HL-60/S4 treated with phorbol 12-myristate 13-acetate at 8.2 ng/mL for 4 days and 3 days (cell line): ENCODE measurements around the gene CSNK1G3.

Source experiments
- in situ Hi-C: fragments of 300-500 bp; cut with MboI; formaldehyde crosslinking; loops from 2 replicates; pipeline ENCODE4 v1.15.0; 2022; ENCODE audit warnings: low sequenced_read_pairs

Gene CSNK1G3

DNA sequence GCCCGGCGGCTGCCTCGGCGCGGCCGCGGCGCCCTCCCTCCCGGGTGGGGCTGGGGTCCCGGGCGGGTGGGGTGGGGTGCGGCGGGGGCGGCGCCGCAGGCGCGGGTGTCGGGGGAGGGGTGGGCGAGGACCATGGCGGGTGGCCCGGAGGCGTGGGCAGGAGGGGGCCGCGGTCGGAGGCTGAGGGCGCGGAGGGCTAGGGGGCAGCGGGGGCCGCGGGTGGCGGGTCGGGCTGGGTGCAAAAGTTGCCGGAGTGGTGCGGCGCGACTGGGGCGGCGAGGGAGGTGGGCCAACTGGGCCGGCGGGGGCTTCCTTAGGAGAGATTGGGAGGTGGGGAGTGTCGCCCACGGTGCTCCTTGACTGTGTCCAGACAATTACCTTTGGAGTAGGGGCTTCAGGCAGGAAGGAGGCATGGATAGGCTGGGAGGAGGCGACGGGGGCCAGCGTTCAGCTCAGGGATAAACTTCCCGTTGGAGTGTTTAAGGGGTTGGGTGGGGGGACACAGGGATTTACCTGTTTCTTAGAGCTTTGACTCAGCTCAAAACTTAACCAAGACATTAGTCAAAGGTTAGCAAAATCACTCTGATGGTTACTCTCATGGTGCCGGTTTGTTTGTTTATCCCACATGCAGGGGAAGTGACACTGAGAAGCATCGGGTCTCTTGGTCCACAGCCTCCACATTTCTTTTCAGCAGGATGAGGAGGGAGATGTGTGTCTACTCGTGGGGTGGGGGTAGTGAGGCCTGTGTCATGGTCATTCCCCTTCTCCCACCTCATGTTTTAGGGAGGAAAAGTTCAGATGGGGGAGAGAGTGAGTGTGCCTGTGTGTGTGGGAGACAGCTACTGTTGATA, 859 bp downstream of the CSNK1G3 start:
- in situ Hi-C loops = no loop called here

DNA sequence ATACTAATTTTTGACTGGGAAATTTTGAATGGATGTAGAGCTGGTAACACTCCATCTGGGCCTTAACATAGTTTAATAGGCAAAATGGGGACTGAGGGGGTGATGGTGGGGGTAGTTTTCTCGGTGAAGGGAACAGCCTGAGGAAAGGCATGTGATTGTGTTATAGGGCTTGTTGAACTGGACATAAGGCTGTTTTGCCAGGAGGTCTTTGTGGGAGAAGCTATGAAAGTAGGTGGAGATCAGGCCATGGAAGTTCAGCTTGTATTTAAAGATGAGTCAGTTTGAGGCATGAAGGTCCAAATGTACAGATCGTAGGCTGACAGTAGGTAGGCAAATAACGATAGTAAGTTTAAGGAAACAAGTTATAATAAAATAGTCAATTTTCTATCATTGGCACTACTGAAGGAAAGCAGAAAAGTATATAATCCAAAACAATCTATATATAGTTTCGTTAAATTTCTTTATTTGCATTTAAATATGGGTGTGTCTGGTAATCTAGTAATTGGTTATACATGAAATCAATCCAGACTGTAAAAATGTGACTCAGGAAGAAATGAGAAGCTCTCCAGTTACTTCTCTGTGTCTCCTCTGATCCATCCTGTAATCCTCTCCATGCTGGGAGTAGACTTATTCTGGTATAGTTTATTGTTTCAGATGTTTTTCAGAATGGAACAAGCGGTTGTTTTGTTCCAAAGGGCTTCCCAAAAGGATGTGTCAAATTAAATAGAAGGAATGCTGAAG, 2.8 kb downstream of the CSNK1G3 start:
- in situ Hi-C loops = no loop called here

DNA sequence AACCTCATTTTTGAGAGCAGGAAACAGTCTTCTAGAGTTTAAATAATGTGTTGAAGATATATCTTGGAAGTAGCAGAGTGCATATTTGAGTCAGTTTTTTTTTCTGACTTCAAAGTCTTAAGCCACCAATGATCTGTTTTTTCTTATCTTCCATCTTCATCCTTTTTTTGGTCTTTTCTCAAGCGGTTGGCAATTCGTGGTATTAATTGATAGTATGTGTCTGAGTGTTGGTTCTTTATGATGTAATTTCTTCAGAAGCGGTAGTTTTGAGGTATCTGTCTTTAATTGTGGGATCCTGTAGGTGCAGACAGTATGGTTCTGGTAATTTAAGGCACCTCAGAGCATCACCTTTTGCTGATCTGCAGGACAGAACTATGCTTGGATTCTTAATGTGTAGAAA, 3.9 kb downstream of the CSNK1G3 start:
- in situ Hi-C loops = no loop called here

DNA sequence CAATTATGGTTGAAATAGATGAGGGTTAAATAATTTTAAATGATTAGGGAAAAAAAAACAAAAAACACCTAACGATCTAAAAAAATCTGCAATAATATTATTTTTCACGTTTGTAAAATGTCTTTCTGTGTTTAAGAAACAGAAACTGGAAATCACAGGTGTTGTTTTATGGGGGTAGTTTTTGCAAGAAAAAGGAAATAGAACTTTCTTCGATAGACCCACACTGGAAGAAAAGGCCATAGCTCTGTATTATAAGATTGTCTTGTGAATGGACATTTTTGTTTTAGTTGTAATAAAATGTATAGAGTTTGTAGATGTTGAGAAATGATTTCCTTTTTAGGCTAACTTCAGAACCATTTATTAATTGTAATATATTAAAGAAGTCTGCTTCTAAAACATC, 5.5 kb downstream of the CSNK1G3 start:
- in situ Hi-C loops = no loop called here

DNA sequence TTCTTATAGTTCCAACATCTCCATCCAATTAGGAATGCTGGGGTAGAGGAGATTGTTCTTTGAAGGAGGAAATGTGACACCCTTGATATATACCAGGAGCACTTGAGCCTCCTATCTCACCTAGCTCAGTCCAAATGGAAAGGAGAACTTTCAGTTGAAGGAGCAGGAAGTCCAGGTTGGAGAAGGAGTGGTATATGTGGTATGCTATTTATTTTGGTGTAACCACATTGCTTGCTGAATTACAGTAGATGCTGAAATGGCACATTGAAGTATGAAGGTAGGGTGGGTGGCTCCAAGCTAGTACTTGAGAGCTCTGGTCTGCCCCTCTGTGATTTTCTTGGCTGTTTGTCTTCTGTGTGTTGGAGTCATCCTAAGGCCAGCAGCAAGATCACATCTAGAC, 6.1 kb downstream of the CSNK1G3 start:
- in situ Hi-C loops = no loop called here

DNA sequence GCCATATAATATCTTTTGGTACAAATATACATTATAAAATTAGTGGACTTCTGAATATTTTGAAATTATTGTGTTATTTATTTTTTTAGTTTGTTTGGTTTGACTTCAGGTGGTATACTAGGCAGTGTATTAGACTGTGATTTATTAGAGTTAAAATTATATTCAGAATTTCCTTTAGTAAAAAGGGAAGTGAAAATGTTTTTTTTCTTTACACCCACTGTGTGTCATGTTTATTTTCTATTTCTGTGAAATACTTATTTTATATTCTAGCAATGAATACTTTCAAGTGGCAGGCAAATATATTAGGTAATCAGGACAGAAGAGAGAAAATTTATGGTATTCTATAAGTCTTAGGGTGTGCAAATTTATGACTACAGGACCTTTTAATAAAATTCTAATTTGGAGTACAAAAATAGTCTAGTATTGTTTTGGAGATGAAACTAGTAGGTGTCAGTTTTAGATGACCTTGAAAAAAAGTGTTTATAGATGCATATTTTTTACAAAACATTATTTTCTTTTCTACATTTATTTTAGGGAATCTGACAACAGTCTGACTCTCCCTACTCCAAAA, 8.8 kb downstream of the CSNK1G3 start:
- in situ Hi-C loops = no loop called here

DNA sequence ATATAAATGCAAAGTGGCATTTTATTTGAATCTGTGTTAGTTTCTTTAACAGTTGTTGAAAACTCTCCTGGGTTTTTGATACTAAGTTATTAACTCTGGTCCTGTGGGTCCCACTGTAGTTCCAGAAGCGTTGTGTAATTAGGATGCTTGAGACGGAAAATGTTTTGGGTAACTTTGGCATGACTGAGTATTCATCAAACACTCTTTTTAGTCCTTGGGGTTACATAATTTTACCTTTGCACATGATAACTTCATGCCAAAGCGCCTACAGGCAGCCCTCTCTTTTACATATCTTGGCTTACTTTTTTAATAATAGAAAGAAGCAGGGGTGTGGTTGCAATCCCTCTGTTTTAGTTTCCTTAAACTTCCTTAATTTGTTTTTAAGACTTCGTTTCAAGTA, 12.2 kb downstream of the CSNK1G3 start:
- in situ Hi-C loops = no loop called here

DNA sequence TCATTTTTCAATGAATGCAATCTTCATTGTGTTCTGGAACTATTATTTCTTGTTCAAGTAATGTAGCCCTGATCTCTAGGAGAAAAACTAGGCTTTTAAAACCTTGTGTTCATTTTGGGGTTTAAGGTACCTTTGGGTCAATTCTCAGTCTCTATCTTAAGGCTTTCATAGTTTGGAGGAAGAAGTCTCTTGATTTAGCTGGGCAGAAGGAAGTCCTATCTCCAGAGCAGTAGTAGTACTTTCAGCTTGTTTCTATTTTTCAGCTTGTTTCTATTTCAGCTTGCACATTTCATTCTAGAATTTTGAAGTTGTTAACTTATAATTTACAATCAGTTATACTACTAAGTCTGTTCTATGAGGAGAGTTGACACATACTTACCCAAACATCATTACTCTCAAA, 15.2 kb downstream of the CSNK1G3 start:
- in situ Hi-C loops = no loop called here

DNA sequence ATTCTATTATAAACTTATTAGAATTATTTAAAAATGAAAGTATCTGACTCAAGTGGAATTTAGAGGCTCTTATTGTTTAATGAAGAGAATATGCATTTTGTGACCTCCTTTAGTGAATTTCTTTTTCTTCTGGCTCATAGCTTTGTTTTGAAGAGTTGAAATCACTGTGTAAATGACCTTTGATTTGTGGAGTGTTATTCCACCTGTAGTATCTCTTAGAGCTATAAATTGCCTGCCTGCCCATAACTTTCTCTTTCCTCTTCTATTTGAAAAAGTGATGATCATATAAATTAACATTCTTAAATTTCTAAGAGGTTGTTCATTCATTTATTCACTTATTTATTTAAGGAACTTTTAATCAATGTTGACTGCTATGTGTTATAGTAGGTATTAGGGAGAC, 16.1 kb downstream of the CSNK1G3 start:
- in situ Hi-C loops = no loop called here

DNA sequence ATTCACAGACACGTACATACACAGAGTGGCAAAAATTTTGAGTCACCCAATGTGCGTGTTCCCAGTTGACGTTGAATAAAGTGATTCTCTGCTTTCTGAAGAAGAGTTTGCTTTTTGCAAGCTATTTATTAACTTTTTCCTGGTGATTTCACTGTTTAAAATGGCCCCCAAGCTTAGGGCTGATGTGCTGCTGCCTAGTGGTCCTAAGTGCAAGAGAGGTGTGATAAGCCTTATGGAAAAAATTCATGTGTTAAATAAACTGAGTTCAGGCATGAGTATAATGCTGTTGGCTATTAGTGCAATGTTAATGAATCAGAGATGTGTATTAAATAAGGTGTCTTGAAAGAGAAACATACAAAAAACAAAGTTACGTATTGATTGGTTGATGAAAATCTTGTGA, 16.9 kb downstream of the CSNK1G3 start:
- in situ Hi-C loops = no loop called here

DNA sequence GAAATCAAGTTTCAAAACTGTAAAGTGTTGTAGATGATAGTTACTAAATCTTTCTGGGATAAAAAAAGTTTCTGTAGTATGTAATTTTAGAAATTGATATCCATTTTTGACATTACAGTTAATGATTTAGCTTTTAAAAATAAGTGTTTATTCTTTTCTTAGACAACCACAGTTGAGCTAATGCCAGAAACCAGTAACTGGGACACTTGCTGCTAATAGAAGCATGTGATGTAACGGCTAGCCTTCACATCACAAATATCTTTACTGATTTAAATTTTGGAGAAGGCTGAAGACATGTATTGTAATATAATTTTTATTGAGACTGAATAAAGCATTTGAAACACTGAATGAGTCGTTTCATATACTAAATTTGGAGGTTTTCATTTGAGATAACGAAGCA, 18.8 kb downstream of the CSNK1G3 start:
- in situ Hi-C loops = no loop called here

DNA sequence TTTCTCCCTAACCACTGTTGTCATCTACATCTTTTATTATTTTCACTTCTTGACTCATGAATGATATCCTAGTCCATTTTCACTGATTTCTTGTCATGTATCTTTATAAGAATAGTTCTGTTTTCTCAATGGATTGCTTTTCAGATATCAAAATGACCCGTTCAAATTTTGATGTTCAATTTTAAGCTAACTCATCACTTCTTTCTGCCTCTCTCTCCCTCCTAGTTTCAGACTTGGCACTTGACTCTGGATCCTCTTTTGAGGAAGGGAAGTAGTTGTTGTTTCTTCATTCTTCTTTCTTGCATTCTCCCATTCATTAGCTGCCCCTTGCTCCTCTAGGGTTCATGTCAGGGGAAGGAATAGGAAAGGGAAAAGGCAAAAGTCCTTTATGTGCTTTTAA, 23.7 kb downstream of the CSNK1G3 start:
- in situ Hi-C loops = no loop called here

DNA sequence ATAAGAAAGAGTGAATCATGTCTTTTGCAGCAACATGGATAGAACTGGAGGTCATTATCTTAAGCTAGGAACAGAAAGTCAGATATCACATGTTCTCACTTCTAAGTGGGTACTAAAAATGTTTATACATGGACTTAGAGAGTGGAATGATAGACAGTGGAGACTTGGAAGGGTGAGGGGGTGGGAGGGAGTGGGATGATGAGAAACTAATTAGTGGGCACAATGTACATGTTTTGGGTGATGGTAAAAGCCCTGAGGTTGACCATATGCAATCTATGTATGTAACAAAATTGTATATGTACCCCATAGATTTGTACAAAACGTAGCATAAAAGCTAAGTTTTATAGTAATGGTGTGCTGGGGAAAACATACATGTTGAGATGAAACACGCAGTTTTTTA, 25.3 kb downstream of the CSNK1G3 start:
- in situ Hi-C loops = no loop called here

DNA sequence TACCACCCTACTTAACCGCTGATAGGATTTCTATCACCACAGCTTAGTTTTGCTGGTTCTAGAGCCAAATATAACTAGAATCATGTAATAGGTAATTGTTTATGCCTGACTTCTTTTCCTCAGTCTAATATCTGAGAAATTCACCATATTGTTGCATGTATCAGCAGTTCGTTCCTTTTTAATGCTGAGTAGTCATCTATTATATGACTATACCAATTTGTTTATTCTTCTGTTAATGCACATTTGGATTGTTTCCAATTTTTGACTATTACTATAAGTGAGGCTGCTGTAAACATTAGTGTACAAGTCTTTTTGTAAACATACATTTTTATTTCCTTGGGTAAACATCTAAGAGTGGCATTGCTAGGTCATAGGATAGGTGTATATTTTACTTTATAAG, 25.9 kb downstream of the CSNK1G3 start:
- in situ Hi-C loops = no loop called here

DNA sequence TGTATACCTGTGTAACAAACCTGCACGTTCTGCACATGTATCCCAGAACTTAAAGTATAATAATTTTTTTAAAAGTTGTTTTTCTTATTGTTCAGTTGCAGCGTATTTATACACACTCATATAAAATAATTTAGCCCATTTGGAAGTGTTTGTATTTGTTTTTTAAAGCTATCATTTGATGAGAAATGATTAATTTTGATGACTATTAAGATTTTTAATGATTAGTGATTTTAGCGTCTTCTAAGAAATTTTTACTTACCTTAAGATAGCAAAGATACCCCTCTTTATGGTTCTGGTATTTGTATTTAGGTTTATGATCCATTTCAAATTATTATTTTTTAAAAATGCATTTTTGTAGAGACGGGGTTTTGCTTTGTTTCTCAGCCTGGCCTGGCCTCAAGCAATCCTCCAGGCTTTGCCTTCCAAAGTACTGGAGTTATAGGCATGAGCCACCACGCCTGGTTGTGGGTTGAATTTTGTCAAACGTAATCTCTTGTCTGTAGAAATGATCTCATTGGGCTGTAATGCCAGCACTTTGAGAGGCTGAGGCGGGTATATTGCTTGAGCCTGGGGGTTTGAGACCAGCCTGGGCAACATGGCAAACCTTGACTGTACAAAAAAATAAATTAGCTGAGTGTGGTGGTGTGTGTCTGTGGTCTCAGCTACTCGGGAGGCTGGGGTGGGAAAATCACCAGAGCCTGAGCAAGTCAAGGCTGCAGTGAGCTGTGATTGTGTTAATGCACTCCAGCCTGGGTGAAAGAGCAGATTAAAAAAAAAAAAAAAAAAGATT, 26.9 kb downstream of the CSNK1G3 start:
- in situ Hi-C loops = no loop called here

DNA sequence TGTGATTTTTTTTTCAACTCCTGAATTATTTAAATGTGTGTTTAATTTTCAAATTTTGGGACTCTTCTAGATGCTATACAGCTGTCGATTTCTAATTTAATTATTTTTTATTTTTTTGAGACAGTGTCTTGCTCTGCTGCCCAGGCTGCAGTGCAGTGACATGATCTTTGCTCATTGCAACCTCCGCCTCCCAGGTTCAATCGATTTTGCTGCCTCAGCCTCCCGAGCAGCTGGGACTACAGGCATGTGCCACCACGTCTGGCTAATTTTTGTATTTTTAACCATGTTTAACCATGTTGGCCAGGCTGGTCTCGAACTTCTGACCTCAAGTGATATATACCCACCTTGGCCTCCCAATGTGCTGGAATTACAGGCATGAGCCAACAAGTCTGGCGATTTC, 28.6 kb downstream of the CSNK1G3 start:
- in situ Hi-C loops = no loop called here

DNA sequence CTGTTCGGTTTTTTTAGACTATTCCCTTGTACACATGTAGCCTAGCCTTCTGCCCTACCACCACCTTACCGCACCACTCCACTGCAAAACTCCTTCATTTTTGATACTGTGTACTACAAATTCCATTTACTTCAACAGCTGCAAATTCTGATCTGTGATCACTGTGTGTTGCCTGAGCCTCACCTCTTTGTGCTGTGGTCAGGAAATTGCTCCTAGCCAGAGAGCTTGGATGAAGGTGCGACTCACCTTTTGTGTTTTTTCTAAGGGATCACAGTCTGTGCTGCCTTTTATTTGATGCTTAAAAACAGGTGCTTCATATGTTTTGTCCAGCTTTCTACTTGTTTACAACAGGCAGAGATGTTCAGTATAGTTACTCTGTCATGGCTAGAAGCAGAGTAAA, 31.5 kb downstream of the CSNK1G3 start:
- in situ Hi-C loops = no loop called here

DNA sequence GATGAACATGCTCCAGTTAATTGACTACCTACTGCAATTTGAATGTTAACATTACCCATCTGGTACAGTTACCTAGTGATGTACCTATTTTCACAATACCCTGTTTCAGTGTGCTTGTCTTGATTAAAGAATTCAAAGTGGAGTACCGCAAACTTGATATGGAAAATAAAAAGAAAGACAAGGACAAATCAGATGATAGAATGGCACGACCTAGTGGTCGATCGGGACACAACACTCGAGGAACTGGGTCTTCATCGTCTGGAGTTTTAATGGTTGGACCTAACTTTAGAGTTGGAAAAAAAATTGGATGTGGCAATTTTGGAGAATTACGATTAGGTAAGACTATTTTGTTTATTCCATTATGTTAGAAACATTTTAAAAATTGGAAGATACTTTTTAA, 33.5 kb downstream of the CSNK1G3 start:
- in situ Hi-C loops = no loop called here

DNA sequence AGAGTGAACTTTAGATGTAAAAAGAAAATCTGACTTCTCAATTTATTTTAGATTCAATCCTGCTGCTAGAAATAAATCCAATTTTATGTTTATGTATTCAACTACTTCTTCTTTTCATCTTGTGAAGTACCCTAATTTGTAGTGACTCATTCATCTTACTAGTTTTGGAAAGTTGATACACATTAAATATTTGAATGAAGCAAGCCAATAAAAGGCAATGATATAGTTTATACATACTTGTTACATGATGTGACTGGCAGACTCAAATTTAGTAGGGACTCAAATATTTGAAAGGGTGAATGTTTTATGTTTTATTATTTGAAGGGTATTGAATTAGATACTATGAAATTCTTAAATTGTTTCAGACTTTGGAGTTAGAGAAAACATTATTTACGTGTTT, 34.7 kb downstream of the CSNK1G3 start:
- in situ Hi-C loops = no loop called here

DNA sequence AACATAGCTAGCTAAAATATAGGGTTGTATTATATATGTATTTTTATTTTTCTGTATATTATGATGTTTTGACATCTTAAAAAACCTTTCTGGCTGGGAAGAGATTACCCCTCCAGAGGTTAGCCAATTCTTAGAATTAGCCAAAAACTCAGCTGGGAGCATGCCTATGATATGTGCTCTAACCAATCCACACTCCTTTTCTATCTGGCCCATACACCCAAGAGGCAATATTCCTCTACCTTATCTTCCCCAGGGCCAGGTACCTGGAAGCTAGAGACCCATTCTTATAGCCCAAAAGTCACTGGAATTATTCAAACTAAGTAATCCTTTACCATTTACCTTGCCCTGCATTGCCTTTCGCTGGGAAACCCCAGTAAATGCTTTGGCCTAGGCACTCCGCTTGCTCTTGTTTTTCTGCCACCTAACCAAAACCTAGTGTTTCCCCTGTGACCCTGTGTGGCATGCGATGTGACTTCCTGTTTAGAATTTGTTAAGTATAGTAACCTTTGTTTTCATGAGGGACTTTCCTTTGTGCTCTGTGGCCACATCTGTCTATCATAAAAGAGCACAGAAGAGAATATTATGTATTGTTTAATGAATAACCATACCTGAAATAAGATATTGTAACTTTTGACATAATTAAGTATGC, 37.4 kb downstream of the CSNK1G3 start:
- in situ Hi-C loops = no loop called here

DNA sequence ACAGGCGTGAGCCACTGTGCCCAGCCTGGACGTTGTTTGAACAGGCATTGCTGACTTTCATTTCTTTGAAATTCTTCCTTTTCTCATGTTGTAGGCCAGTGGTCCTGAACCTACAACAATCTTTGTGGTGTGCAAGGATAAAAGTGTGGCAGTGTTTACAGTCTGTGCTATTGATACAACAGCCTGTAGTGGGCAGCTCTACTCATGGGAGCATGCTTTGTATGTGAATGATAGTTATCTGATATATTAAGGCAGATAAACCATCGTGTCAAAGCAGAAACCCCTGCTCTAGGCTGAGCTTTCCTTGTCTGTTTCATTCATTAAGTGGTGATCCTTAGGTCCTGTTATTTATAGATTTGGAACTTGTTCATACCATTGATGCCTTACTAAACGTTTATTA, 42.6 kb downstream of the CSNK1G3 start:
- in situ Hi-C loops = no loop called here
